Measurements from ENCODE around the gene ARMH1. TPM values are rescaled to one million over a fixed set of nuclear protein-coding genes. Genes with fewer than 3 reads are reported as not detected.

The ARMH1 gene
- total and polyA plus RNA-seq, 2 experiments from 2014 or later: 1.4 to 1.6 TPM

- H3K9me3 ChIP-seq (ENCODE audit: low read depth): no peaks in the 10 kb centered on the region
- no peak overlapping the region for H3K27ac ChIP-seq
- in situ Hi-C loops (cut with MboI): no loop called here
- H3K9ac ChIP-seq: no peak overlapping the region
- no peaks in the 10 kb centered on the region for H3K79me2 ChIP-seq (ENCODE audit: insufficient read depth)
- no peaks in the 10 kb centered on the region for H3K9me2 ChIP-seq (ENCODE audit: insufficient read depth)
- H3K27me3 ChIP-seq (replicated peaks; ENCODE audit: insufficient read depth): no peaks in the 10 kb centered on the region
- H4K20me1 ChIP-seq (ENCODE audit: insufficient read depth): no peaks in the 10 kb centered on the region
- H3K4me1 ChIP-seq (ENCODE audit: insufficient read depth): no peaks in the 10 kb centered on the region
- no peaks in the 10 kb centered on the region for H3K36me3 ChIP-seq (ENCODE audit: low read depth)
- no peak for TF ChIP-seq EZH2phosphoT487 (IDR thresholded peaks at IDR 0.05; ENCODE audit: insufficient read depth, low read depth)
- TF ChIP-seq EZH2 (IDR thresholded peaks at IDR 0.05; ENCODE audit: insufficient read depth, poor library complexity, severe bottlenecking): no peak
- peaks cover 12% of the 10 kb centered on the region for H3F3A ChIP-seq (ENCODE audit: insufficient read depth)
- 6 to 28% methylated on average over 1 of the region's 1 CpG for WGBS, 2 experiments (ENCODE audit: low coverage in 1 of 2, low lambda C conversion rate in 2 of 2, missing lambda C conversion rate in 2 of 2)
- DNase-seq: no peak
- no peak overlapping the region for H3K4me2 ChIP-seq (ENCODE audit: unreplicated experiment)
- H2AFZ ChIP-seq: no peak overlapping the region
- no peak overlapping the region for H3K4me3 ChIP-seq
Observed at GRCh38 chr1:44717653-44718052, 43.1 kb downstream of the ARMH1 start.

- TF ChIP-seq EZH2 (IDR thresholded peaks at IDR 0.05; ENCODE audit: insufficient read depth, poor library complexity, severe bottlenecking) (no peak), EZH2phosphoT487 (IDR thresholded peaks at IDR 0.05; ENCODE audit: insufficient read depth, low read depth) (no peak)
- Histone ChIP-seq H3K9me3 (ENCODE audit: low read depth) (no peaks in the 10 kb centered on the region), H3K4me2 (ENCODE audit: unreplicated experiment) (no peak overlapping the region), H3K36me3 (ENCODE audit: low read depth) (no peaks in the 10 kb centered on the region), H4K20me1 (ENCODE audit: insufficient read depth) (no peaks in the 10 kb centered on the region), H3K4me1 (ENCODE audit: insufficient read depth) (no peaks in the 10 kb centered on the region), H3K27me3 (replicated peaks; ENCODE audit: insufficient read depth) (no peaks in the 10 kb centered on the region), H2AFZ (no peak overlapping the region), H3K4me3 (no peak overlapping the region), H3K9ac (no peak overlapping the region), H3F3A (ENCODE audit: insufficient read depth) (peaks cover 12% of the 10 kb centered on the region), H3K27ac (no peak overlapping the region), H3K79me2 (ENCODE audit: insufficient read depth) (no peaks in the 10 kb centered on the region), H3K9me2 (ENCODE audit: insufficient read depth) (no peaks in the 10 kb centered on the region)
- no peak for DNase-seq
- WGBS, 2 experiments (ENCODE audit: low coverage in 1 of 2, low lambda C conversion rate in 2 of 2, missing lambda C conversion rate in 2 of 2): 41 to 54% methylated on average over 6 of the region's 6 CpGs
- in situ Hi-C loops (cut with MboI): no loop called here
Observed at GRCh38 chr1:44718091-44718490, 43.6 kb downstream of the ARMH1 start.

- Histone ChIP-seq H3K27me3 (replicated peaks; ENCODE audit: insufficient read depth) (no peaks in the 10 kb centered on the region), H3F3A (ENCODE audit: insufficient read depth) (peaks cover 12% of the 10 kb centered on the region), H3K9me2 (ENCODE audit: insufficient read depth) (no peaks in the 10 kb centered on the region), H4K20me1 (ENCODE audit: insufficient read depth) (no peaks in the 10 kb centered on the region), H3K27ac (no peak overlapping the region), H3K79me2 (ENCODE audit: insufficient read depth) (no peaks in the 10 kb centered on the region), H3K36me3 (ENCODE audit: low read depth) (no peaks in the 10 kb centered on the region), H3K9me3 (ENCODE audit: low read depth) (no peaks in the 10 kb centered on the region), H3K4me2 (ENCODE audit: unreplicated experiment) (no peak overlapping the region), H3K9ac (no peak overlapping the region), H2AFZ (no peak overlapping the region), H3K4me3 (no peak overlapping the region), H3K4me1 (ENCODE audit: insufficient read depth) (no peaks in the 10 kb centered on the region)
- no peak for TF ChIP-seq EZH2 (IDR thresholded peaks at IDR 0.05; ENCODE audit: insufficient read depth, poor library complexity, severe bottlenecking)
- in situ Hi-C loops (cut with MboI): no loop called here
- 58 to 59% methylated on average over 5 of the region's 5 CpGs for WGBS, 2 experiments (ENCODE audit: low coverage in 1 of 2, low lambda C conversion rate in 2 of 2, missing lambda C conversion rate in 2 of 2)
- peak; percentile 7 for DNase-seq
Observed at GRCh38 chr1:44719318-44719717, 44.8 kb downstream of the ARMH1 start.

- Histone ChIP-seq H3K4me3 (no peak overlapping the region), H3K4me2 (ENCODE audit: unreplicated experiment) (no peak overlapping the region), H3K9me3 (ENCODE audit: low read depth) (no peaks in the 10 kb centered on the region), H3K79me2 (ENCODE audit: insufficient read depth) (no peaks in the 10 kb centered on the region), H3K36me3 (ENCODE audit: low read depth) (no peaks in the 10 kb centered on the region), H4K20me1 (ENCODE audit: insufficient read depth) (no peaks in the 10 kb centered on the region), H3F3A (ENCODE audit: insufficient read depth) (peaks cover 12% of the 10 kb centered on the region), H3K27ac (no peak overlapping the region), H3K9me2 (ENCODE audit: insufficient read depth) (no peaks in the 10 kb centered on the region), H3K4me1 (ENCODE audit: insufficient read depth) (no peaks in the 10 kb centered on the region), H3K9ac (no peak overlapping the region), H2AFZ (no peak overlapping the region), H3K27me3 (replicated peaks; ENCODE audit: insufficient read depth) (no peaks in the 10 kb centered on the region)
- in situ Hi-C loops (cut with MboI): no loop called here
- no peak for TF ChIP-seq EZH2 (IDR thresholded peaks at IDR 0.05; ENCODE audit: insufficient read depth, poor library complexity, severe bottlenecking)
- TF ChIP-seq EZH2phosphoT487 (IDR thresholded peaks at IDR 0.05; ENCODE audit: insufficient read depth, low read depth): no peak
- DNase-seq: no peak
- 90 to 94% methylated on average over 4 of the region's 4 CpGs for WGBS, 2 experiments (ENCODE audit: low coverage in 1 of 2, low lambda C conversion rate in 2 of 2, missing lambda C conversion rate in 2 of 2)
Observed at GRCh38 chr1:44720281-44720680, 45.8 kb downstream of the ARMH1 start.
